ENCODE data around the gene RFX4. TPM values are rescaled to one million over a fixed set of nuclear protein-coding genes. Genes with fewer than 3 reads are reported as not detected.

Gene RFX4
- total RNA-seq, 2 experiments from 2014 or later: not detected

DNA sequence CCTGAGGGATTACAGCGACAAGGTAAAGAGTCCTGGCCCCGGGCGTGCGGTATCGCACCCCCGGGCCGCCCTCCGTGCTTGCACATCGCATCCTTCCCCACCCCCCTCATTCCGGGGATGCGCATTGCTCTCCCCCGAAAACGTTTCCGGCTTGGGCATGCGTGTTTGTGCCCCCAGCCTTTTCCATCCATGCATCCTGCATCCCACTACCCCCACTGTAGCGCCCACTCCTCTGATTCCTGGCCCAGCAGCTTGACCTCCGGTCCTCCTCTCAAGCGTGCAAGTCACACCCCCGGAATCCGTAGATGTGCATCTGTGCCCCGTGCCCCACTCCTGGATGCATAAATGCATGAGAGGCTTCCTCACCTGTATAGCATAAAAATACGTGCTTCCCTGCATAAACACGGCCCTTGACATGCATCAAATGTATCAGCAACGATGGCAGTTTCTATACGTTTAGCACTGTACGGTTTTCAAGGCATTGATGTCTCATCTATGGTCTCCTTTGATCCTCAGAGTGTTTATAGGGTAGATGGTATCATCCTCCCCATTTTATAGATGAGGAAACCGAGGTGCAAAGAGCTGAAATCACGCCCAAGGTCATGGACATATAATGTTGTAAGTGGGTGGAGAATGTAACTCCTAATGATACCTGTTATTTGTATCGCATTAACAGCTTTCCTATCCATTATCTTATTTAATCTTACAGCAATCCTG is 192.2 kb downstream of the RFX4 start:
- Histone ChIP-seq H4K20me1 (ENCODE audit: insufficient read depth, low read length) (no peaks in the 10 kb centered on the region), H3K27ac (ENCODE audit: low read depth, low read length, poor library complexity, severe bottlenecking) (no peak overlapping the region), H3K36me3 (ENCODE audit: insufficient read depth, low read length) (no peaks in the 10 kb centered on the region; the same call in 1 of the 2 replicates), H3K4me2 (ENCODE audit: low read length) (peak overlapping the region; percentile 45; the same call in 1 of the 2 replicates), H3K79me2 (ENCODE audit: insufficient read depth, low read depth, low read length) (no peaks in the 10 kb centered on the region), H3K4me1 (ENCODE audit: insufficient read depth, low read length, poor library complexity, severe bottlenecking) (no peaks in the 10 kb centered on the region), H3K9me3 (ENCODE audit: low read length) (no peaks in the 10 kb centered on the region), H2AFZ (ENCODE audit: low read length) (no peak overlapping the region), H3K4me3 (ENCODE audit: low read depth, low read length, poor library complexity, severe bottlenecking) (no peak overlapping the region), H3K9me2 (ENCODE audit: insufficient read depth, low read length) (no peaks in the 10 kb centered on the region)
- ChIA-PET POLR2A (interaction anchor here (1.0 to 2.0 kb wide), 4 partner anchors 10 to 21 kb away, joined by 3 to 12 read pairs (median 3); no protein-coding TSS in a partner anchor), CTCF (ENCODE audit: unreplicated experiment) (no interaction called here)
- no TSS peak for BruUV-seq (replicated peaks)
- TF ChIP-seq, protein P1, sequence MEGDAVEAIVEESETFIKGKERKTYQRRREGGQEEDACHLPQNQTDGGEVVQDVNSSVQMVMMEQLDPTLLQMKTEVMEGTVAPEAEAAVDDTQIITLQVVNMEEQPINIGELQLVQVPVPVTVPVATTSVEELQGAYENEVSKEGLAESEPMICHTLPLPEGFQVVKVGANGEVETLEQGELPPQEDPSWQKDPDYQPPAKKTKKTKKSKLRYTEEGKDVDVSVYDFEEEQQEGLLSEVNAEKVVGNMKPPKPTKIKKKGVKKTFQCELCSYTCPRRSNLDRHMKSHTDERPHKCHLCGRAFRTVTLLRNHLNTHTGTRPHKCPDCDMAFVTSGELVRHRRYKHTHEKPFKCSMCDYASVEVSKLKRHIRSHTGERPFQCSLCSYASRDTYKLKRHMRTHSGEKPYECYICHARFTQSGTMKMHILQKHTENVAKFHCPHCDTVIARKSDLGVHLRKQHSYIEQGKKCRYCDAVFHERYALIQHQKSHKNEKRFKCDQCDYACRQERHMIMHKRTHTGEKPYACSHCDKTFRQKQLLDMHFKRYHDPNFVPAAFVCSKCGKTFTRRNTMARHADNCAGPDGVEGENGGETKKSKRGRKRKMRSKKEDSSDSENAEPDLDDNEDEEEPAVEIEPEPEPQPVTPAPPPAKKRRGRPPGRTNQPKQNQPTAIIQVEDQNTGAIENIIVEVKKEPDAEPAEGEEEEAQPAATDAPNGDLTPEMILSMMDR (conservative IDR thresholded peaks at IDR 0.05; ENCODE audit: low read length): no peak
- no peak for TF ChIP-seq EZH2phosphoT487 (IDR thresholded peaks at IDR 0.05; ENCODE audit: borderline replicate concordance, low read depth, low read length)
- intact Hi-C loops (cut with micrococcal nuclease; ENCODE audit: unreplicated experiment): loop anchor here (1.0 kb wide), 1 partner anchor 15 kb away; no protein-coding TSS in a partner anchor
- DNase-seq (ENCODE audit: low spot score): no peak

DNA sequence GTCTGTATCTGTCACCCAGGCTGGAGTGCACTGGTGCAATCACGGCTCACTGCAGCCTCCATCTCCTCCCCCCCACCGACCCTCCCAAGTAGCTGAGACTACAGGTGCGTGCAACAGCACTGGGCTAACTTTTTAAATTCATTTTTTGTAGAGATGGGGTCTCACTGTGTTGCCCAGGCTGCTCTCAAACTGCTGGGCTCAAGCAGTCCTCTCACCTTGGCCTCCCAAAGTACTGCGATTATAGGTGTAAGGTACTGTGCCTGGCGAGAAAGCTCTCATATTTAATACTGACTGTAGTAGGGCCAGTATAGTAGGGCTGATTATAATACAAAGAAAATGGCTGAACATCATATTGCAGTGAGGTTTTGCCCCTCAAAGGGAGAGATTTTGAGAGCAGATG is 194.1 kb downstream of the RFX4 start:
- intact Hi-C loops (cut with micrococcal nuclease; ENCODE audit: unreplicated experiment): no loop called here
- H3K27ac ChIP-seq (ENCODE audit: low read depth, low read length, poor library complexity, severe bottlenecking): no peak overlapping the region
- no peak for TF ChIP-seq EZH2phosphoT487 (IDR thresholded peaks at IDR 0.05; ENCODE audit: borderline replicate concordance, low read depth, low read length)
- TF ChIP-seq, protein P1 (conservative IDR thresholded peaks at IDR 0.05; ENCODE audit: low read length): no peak
- CTCF ChIA-PET (ENCODE audit: unreplicated experiment): no interaction called here
- no peak overlapping the region for H3K4me3 ChIP-seq (ENCODE audit: low read depth, low read length, poor library complexity, severe bottlenecking)
- POLR2A ChIA-PET: interaction anchor here (0.6 to 2.0 kb wide), 4 partner anchors 13 to 229 kb away, joined by 3 to 12 read pairs (median 4); no protein-coding TSS in a partner anchor
- H4K20me1 ChIP-seq (ENCODE audit: insufficient read depth, low read length): no peaks in the 10 kb centered on the region
- no peaks in the 10 kb centered on the region for H3K9me3 ChIP-seq (ENCODE audit: low read length)
- no peaks in the 10 kb centered on the region for H3K4me1 ChIP-seq (ENCODE audit: insufficient read depth, low read length, poor library complexity, severe bottlenecking)
- no peak overlapping the region for H2AFZ ChIP-seq (ENCODE audit: low read length)
- H3K79me2 ChIP-seq (ENCODE audit: insufficient read depth, low read depth, low read length): no peaks in the 10 kb centered on the region
- no peaks in the 10 kb centered on the region for H3K9me2 ChIP-seq (ENCODE audit: insufficient read depth, low read length)
- no TSS peak for BruUV-seq (replicated peaks)
- no peak overlapping the region for H3K4me2 ChIP-seq (ENCODE audit: low read length)
- H3K36me3 ChIP-seq (ENCODE audit: insufficient read depth, low read length): no peaks in the 10 kb centered on the region; the same call in 1 of the 2 replicates
- DNase-seq (ENCODE audit: low spot score): no peak
